Skeletal muscle cell (primary cell): Measurements from ENCODE around the gene IFNA13.
"Not testable (repeated sequence)": the region's sequence is repeated elsewhere in the genome, so short reads cannot be mapped to it uniquely, and the experiment has no call there.

Experiments
- DNase-seq: peaks from one replicate; pipeline ENCODE4 v3.0.0-alpha.2; 2010; ENCODE audit warnings: low read depth
- H3K4me3 ChIP-seq: 2 replicates; pipeline ENCODE4 v1.5.1; 2011; ENCODE audit warnings: low read depth, mild to moderate bottlenecking, control low read depth, low read length, moderate library complexity

IFNA13 gene

DNA sequence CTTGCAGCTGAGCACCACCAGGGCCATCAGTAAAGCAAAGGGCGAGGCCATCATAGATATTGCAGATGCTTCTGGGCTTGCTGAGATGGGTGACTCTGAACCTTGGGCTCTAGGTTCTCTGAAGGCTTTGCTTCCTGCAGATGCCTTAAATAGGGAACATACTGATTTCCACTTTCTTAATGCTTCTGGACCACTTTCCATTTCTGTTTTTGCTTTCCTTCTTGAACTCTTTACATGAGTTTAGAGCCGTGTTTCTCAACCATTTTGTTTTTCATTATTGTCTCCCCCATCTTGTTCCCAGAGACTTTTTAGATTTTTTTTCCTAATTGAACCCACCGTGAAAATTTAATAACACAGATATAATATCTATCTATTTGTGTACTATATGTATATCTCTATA lies at the start of gene IFNA13:
IFNA13 (minus strand) TSS at position 101 of the 400 bp plus-strand sequence; CDS start at position 54, 47 bp downstream.
- DNase-seq, result no peak

DNA sequence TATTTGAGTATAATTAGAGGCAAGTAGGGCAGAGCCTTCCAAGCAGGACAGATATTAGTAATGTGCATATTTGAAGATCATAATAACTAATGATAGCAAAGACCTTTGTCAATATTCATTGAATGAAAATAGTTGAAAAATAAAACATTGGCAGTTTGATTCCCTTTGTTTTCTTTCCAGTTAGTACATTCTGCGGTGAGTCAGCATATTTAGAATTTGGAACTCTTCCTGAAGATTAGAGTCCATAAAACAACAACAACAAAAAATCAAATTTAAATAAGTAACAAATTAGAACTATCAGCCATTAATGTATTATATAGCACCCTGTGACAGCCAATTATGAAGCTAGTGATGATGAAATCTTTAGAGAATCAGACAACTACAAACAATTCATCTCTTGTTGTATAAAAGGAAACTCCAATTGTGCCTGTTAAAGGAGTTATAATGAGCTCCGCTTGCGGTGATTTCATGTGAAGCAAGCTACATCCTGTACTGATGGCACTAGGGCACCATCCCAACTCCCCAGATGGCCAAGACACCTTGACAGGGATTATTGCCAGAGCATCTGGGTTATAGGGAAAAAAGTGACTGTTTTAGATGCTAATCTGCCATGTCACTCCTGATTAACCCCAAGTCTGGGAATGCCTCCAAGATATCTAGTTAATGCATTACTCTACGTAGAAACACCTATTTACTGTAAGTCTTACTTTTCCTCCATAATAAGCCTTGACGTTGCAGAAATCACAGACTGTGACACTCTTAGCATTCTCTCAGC lies 47.8 kb upstream of the IFNA13 start:
- no peak for DNase-seq
- H3K4me3 ChIP-seq, result no peak overlapping the region

More for the DNA sequence above, at the start of gene IFNA13:
- H3K4me3 ChIP-seq, result no peak within 1 kb of the TSS

DNA sequence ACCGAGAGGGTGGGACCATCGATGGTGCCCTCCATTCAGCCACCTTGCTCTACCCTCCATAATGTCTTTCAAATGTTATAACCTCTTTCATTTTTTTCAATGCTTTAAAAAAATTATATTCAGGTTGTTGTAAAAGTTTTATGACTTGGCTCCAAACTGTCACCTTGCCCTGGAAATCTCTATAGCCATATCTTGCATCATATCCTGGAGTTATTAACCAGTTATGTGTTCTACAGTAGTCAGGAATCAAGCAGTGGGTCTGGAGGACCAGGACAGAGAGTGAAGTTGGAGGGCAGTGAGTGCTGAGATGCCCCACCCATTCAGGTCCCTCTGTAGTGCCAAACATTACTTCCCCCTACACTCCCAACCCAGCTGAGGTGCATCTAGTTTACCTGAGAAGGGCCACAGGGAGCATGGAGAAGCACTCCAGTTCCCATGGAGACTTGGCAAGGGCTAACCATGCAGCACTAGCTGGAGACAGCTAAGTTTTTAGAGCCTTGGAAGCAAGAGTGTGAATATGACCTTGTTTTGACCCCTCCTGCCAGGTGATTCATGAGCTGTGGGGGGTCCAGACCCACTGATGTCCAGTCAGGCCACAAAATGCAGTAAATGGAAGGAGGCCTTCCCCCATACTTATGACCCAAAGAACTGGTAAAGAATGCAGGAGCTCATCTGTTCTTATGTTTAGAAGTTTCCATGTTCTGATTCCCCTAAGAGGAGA lies 46.5 kb upstream of the IFNA13 start:
- no peak for DNase-seq
- no peak overlapping the region for H3K4me3 ChIP-seq

DNA sequence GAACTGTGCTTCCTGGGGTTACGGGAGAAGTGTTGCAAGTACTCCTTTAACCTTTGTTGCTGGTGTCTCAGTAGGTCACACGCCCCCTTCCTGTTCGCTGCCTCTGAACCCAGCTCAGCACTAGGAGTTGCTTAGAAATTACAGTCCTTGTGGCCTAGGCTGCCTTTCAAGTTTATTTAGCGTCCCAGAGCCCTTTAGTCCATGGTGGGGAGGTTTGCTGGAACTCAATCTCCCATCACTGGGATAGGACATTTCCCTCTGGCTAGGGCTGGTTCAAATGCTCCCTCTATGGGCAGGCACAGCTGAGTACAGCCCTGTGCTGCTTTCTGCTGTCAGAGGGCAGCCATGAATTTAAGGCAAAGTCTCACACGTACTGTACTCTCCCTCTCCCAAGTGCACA lies 45.8 kb upstream of the IFNA13 start:
- H3K4me3 ChIP-seq, result no peak overlapping the region
- DNase-seq, result no peak

DNA sequence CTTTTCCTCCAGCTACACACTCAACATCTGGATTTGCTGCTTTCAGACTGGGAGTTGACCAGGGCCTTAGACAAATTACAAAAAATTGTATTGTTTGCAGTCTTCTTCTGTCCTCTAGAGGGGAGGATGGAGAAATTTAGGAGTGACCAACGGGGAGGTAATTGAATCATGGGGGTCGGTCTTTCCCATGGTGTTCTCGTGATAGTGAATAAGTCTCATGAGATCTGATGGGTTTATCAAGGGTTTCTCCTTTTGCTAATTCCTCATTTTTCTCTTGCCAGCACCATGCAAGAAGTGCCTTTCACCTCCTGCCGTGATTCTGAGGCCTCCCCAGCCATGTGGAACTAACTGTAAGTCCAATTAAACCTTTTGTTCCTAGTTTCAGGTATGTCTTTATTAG lies 45.3 kb upstream of the IFNA13 start:
- no peak for DNase-seq
- H3K4me3 ChIP-seq, result no peak overlapping the region

DNA sequence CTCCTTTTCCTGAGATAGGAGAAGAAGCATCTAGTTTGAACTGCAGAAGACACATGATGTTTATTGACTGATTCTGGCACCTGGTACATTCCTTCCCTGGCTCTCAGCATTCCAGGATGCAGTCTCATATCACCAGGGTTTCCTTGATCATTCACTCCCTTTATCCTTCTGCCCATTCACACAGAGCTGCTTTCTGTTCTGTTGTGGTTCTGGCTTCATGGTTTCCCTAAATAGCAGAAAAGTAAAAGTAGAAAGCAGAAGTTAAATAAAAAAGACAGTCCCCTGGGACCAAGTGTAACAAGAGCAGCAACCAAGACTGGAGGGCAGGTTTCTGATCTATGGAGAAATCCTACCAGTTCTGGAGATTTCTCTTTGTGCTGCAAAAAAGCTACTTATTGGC lies 44.2 kb upstream of the IFNA13 start:
- DNase-seq, result no peak
- no peak overlapping the region for H3K4me3 ChIP-seq

DNA sequence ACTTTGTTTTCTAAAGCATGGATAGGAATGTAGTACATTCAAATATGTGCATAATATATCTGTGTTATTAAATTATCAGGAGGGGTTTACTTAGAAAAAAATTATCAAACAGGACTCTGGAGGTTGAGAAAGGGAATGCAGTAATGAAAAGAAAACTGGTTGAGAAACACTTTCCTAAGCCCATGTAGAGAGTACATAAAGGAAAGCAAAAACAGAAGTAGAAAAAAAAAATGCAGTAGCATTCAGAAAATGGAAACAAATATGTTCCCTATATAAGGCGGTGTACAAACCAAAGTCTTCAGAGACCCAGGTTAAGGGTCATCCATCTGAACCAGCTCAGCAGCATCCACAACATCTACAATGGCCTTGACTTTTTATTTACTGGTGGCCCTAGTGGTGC lies 41.0 kb upstream of the IFNA13 start, which contains the start of gene IFNA8:
IFNA8 (plus strand) TSS at position 301 of the 400 bp plus-strand sequence; CDS start at position 361, 60 bp downstream.
- no peak within 1 kb of the TSS for H3K4me3 ChIP-seq
- no peak for DNase-seq

DNA sequence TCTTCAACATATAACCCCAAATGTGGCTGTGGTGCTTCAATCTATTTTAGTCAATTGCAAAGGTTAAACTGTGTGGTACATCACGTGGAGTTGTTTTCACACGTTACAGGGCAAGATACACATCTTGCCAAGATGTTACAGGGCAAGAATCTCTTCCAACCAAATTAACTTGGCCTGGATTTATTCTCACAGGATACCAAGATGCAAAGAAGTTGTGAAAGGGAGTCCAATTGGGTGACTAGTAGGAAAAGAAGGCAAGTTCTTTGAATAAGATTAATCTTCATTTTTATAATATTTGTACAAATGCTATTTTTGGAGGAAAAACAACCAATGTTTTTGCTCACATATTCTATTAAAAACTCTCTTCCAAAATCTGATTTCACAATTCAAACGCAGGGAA lies 36.3 kb upstream of the IFNA13 start:
- DNase-seq, result no peak
- H3K4me3 ChIP-seq, result no peak overlapping the region

DNA sequence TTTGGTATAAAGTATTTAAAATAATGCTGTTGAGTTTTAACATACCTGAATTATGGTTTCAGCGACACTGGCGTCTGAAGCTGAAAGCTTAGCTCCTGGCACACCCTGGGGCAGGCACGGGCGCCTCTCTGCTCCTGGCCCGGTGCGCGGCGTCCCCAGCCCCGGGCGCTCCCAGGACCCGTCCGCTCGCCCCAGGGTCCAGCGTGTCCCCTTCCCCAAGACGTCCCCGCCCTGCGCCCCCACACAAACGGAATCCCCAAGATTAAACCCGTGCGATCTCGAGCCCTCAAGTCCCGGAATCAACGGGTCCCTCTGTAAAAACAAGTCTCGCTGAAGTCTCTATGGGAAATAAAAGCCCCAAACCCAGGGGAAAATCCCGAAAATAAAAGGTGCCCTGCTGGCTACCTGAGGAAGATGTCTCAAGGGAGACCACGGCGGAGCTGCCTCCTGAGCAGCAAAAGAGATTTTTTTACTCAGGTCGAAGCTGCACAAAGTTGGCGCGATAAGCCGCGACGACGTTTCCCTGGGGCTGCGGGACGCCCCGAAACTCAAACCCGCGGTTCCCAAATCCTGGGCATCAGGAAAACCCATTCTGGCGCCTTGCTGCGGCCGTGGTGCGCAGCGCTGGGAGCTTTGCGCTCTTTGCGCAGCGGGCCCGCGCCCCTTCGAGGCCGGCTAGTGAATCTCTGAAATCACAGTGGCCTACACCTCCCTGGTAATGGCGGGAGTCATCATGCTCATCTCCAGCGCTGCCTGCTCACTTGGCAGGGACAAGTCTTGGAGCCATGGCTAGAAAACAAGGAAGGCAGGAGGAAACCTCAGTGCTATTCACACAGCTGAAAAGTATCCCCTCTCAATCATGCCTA lies 34.8 kb upstream of the IFNA13 start:
- no peak for DNase-seq
- H3K4me3 ChIP-seq, result peak overlapping the region; percentile 44

DNA sequence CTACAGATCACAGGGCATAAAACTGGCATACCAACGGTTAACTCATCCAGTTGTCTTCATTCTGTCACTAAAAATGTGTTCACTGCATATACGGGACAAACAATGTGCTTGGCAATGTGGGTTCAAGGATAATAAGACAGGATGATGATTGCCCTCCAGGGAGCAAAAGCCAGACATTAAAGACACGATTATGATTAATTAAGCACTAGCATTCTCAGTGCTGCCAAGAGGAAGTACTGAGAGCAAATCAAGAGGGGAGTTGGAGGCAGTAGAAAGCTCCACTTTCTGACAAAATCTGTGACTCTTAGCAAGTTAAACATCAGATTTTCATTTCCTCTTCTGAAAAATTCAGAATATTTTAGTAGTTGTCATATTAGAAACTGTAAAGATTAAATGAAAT lies 32.1 kb upstream of the IFNA13 start:
- DNase-seq, result no peak

DNA sequence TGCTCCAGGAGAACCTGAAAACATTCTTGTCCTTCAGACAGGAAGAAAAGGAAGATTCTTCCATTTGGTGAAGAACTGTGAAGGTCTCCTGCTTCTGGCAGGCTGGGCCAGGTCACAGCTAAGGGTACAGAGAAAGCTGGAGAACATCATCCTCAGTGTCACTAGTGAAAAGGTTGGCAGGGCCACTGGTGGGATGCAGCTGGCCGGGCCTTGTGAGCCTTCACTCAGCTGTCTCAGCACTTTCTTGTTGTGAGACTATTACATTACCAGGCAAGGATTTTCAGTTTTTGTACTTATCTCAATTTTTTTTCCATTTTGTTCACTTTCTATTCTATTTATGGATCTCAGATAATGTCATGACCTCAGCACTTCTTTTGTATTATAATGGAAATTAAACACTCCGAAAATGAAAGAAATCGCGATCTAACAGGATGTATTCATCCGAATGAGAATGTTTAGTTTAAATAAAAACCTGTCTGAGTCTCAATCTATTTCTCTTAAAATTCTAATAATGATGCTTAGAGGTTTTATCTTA lies 31.2 kb upstream of the IFNA13 start:
- H3K4me3 ChIP-seq, result no peak overlapping the region
- no peak for DNase-seq

More for the DNA sequence above, 32.1 kb upstream of the IFNA13 start:
- H3K4me3 ChIP-seq, result no peak overlapping the region

DNA sequence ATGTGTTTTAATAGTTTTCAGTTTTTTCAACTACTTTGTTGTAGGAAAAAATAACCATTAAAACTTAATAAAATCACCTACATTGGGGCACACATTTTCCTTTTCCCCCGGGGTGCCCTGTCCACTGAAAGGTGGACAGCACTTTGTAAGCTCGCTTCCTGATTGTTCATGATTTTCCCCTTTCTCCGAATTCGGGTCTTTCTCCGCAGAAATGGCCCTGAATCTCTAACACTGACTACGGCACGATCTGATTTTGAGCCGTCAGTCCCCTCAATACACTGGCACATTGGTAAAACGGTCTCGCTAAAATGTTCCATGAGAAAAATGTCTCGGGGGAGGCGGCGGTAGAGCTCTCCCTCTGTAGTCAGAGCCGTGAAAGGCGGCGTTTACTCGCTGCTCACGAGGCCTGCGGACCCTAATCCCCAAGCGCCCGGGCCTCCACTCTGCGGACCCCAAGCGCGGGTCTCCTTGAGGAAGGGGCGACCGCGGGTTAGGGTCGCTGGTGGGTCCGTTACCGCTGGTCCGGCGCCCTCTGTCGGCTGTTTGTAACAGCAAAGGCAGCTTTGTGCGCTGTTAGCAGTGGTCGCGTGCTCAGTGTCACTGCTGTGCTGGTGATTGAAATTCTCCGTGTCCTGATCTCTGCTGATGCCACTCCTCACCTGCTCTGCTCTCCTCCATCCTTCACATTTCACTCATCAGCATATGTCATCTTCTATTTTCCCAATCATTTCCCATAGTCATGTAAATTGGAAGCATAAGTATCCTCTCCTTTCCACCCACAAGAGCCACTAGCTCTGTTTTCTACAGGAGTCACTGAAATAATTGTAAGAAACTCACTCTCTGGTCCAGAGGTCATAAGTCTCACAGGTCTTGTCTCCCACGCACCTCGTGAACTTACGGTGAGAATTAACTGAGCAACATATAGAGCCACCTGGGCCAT lies 28.2 kb upstream of the IFNA13 start:
- H3K4me3 ChIP-seq, result peak overlapping the region; percentile 54
- DNase-seq, result no peak

DNA sequence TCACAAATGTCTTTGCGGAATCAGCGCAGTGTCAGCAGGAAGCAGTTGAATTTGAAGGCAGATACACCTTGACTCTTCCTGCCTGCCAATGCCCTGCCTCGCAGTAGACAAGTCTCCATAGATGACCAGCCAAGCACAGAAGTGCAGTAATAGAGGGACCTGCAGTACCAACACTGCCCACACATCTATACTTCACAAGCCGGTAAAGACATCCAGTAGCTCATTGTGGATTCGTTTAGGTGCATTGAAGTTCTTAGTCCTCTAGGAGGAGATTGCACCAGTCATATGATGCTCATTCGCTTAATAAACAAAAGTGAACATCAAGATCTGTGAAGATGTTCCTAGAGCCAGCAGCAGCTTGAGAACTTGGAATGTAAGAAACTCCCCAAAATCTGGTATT lies 24.4 kb upstream of the IFNA13 start:
- no peak overlapping the region for H3K4me3 ChIP-seq
- no peak for DNase-seq

DNA sequence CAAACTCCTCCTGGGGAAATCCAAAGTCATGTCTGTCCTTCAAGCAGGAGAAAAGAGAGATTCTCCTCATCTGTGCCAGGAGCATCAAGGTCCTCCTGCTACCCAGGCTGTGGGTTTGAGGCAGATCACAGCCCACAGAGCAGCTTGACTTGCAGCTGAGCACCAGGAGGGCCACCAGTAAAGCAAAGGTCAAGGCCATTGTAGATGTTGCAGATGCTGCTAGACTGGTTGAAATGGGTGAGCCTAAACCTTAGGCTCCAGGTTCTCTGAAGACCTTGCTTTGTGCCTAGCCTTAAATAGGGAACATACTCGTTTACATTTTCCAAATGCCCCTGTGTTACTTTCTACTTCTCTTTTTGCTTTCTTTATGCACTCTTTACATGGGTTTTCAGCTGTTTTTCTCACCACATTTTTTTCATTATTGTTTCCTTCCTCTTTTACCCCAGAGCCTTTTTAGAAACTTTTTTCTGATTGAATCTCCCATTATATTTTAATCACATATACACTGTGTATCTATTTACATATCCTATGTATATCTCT lies 17.3 kb upstream of the IFNA13 start, which contains the start of gene IFNA2:
IFNA2 (minus strand) TSS at position 268 of the 540 bp plus-strand sequence; CDS start at position 199, 69 bp downstream.
- no peak within 1 kb of the TSS for H3K4me3 ChIP-seq
- DNase-seq, result no peak

DNA sequence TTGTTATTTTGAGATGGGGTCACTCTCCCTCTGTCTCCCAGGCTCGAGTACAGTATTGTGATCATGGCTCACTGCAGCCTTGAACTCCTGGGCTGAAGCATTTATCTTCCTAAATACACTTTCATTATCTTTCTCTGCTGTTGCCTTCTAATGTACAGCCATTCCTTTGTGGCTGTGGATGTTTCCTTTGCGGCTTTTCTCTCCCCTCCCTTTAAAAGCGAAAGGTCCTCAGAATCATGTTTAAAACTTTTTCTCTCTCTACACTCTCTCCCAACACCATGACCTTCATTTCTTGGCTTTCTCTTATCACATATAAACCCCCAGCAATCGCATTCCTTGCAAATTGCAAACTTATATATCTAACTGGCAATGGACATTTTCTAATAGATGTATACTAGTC lies 15.8 kb upstream of the IFNA13 start:
- H3K4me3 ChIP-seq, result no peak overlapping the region
- DNase-seq, result no peak

DNA sequence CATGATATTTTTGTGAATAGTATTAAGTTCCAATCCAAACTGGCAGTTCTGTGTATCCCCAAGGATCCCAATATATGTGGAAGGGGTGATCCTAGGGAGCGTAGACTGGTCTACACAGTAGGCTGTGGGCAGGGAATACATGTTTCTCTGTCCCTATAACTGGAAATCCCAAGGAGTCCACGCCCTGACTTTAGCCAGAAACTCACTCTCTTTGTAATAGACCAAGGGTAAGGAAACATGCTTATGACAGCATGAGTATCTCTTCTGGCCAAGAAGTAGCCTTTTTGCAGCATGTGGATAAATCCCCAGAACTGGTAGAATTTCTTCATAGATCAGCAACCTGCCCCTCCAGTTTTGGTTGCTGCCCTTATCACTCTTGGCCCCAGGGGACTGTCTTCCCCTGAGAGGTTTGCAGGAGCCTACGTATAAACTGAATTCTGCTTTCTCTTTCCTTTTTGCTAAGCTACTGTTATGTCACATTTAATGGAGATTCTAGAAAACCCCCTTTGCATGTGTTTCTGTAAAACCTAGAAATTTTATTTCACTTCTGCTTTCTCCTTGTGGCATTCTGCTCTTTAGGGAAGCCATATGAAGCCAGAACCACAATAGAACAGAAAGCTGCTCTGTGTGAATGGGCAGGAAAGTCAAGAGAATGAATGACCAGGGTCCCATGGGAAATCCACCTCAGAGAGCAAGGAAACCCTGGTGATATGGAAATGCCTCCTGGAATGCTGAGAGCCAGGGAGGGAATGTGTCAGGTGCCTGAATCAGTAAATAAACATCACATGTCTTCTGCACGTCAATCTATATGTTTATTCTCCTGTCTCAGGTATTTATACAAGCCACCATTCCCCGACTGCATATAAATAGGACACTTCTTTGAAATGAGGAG lies 13.8 kb upstream of the IFNA13 start:
- no peak overlapping the region for H3K4me3 ChIP-seq
- DNase-seq, result no peak

DNA sequence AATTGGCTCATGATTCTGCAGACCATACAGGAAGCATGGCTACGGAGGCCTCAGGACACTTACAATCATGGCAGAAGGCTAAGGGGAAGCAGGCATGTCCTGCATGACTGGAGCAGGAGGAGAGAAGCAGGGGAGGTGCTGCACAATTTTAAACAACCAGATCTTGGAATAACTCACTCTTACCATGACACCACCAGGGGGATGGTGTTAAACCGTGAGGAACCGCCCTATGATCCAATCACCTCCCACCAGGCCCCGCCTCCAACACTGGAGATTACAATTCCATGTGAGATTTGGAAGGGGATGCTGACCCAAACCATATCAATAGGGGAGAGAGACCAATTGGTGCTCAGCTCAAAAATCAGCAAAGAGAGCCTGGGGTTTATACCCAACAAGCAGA lies 3.6 kb upstream of the IFNA13 start:
- DNase-seq, H3K4me3 ChIP-seq: not testable (repeated sequence)
